Measurements from ENCODE around the gene MSH5. TPM values are rescaled to one million over a fixed set of nuclear protein-coding genes. Genes with fewer than 3 reads are reported as not detected.
A peak's percentile ranks its signal among the peaks of the same experiment; 100 is the strongest.

MSH5 gene
- total and polyA plus RNA-seq, 9 of the 15 experiments (the other 6 are each of a cell fraction or from before 2014, with no cell fraction given): 12.5 to 104 (median 46.6) TPM

DNA sequence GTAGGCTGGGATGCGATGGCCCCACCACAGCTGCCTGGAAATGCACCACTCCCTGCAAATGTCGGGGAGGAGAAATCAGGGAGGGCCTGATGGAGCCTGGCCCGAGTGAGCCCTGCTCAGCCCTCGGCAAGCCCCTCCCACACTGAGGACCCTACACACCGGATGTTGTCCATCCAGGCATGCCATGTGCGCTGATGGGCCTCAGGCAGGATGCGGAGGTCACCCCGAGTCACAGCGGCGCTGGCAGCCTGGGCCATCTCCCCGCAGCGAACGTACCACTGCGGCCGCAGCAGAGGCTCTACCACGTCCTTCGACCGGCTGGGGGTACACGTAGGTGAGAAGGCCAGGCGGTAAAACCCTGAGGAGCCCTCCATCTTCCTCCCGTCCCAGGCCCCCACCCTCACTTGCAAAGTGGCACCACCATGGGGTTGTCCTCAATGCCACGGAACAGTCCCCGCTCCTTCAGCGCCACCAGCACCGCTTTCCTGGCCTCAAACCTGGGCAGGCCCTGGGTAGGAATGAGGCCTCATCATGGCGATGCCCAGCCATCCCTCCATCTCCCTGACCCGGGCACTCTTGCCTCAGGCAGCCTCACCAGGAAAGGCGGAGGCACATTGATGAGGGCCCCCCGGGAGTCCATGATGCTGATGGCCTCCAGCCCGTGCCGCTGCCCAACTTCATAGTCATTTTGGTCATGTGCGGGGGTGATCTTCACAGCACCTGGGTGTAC is 42.5 kb downstream of the MSH5 start (continued):
- no peak for TF ChIP-seq ZBTB40 (IDR thresholded peaks at IDR 0.05)
- TF ChIP-seq ZBTB40 (CRISPR knock-in tag; IDR thresholded peaks at IDR 0.05): 0 out of 2 replicates have a peak, but pooled peaks have one; percentile 1
- no peak for TF ChIP-seq CXXC5 (CRISPR knock-in tag; IDR thresholded peaks at IDR 0.05)
- TF ChIP-seq POLR2B (IDR thresholded peaks at IDR 0.05; ENCODE audit: low read depth, partially characterized antibody): no peak
- TF ChIP-seq ZC3H4 (CRISPR knock-in tag; IDR thresholded peaks at IDR 0.05; ENCODE audit: borderline replicate concordance): peak; percentile 74; the same call in 1 of the 2 replicates
- TF ChIP-seq RBM22 (IDR thresholded peaks at IDR 0.05; ENCODE audit: low read depth, low read length, poor library complexity, severe bottlenecking): peak; percentile 30
- TF ChIP-seq, protein P1, sequence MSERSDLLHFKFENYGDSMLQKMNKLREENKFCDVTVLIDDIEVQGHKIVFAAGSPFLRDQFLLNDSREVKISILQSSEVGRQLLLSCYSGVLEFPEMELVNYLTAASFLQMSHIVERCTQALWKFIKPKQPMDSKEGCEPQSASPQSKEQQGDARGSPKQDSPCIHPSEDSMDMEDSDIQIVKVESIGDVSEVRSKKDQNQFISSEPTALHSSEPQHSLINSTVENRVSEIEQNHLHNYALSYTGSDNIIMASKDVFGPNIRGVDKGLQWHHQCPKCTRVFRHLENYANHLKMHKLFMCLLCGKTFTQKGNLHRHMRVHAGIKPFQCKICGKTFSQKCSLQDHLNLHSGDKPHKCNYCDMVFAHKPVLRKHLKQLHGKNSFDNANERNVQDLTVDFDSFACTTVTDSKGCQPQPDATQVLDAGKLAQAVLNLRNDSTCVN (CRISPR knock-in tag; IDR thresholded peaks at IDR 0.05): no peak
- TF ChIP-seq TCF7 (IDR thresholded peaks at IDR 0.05; ENCODE audit: borderline replicate concordance): no peak
- TF ChIP-seq, protein P2, sequence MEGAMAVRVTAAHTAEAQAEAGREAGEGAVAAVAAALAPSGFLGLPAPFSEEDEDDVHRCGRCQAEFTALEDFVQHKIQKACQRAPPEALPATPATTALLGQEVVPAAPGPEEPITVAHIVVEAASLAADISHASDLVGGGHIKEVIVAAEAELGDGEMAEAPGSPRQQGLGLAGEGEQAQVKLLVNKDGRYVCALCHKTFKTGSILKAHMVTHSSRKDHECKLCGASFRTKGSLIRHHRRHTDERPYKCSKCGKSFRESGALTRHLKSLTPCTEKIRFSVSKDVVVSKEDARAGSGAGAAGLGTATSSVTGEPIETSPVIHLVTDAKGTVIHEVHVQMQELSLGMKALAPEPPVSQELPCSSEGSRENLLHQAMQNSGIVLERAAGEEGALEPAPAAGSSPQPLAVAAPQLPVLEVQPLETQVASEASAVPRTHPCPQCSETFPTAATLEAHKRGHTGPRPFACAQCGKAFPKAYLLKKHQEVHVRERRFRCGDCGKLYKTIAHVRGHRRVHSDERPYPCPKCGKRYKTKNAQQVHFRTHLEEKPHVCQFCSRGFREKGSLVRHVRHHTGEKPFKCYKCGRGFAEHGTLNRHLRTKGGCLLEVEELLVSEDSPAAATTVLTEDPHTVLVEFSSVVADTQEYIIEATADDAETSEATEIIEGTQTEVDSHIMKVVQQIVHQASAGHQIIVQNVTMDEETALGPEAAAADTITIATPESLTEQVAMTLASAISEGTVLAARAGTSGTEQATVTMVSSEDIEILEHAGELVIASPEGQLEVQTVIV (CRISPR knock-in tag; IDR thresholded peaks at IDR 0.05; ENCODE audit: borderline replicate concordance): no peak
- no peak for TF ChIP-seq SMAD1 (IDR thresholded peaks at IDR 0.05; ENCODE audit: low read depth, low read length, partially characterized antibody)
- TF ChIP-seq, protein P3, sequence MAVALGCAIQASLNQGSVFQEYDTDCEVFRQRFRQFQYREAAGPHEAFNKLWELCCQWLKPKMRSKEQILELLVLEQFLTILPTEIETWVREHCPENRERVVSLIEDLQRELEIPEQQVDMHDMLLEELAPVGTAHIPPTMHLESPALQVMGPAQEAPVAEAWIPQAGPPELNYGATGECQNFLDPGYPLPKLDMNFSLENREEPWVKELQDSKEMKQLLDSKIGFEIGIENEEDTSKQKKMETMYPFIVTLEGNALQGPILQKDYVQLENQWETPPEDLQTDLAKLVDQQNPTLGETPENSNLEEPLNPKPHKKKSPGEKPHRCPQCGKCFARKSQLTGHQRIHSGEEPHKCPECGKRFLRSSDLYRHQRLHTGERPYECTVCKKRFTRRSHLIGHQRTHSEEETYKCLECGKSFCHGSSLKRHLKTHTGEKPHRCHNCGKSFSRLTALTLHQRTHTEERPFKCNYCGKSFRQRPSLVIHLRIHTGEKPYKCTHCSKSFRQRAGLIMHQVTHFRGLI (CRISPR knock-in tag; IDR thresholded peaks at IDR 0.05): no peak
- TF ChIP-seq ZNF184 (CRISPR knock-in tag; IDR thresholded peaks at IDR 0.05): 0 out of 2 replicates have a peak, but pooled peaks have one; percentile 7
- TF ChIP-seq ZNF668 (CRISPR knock-in tag; IDR thresholded peaks at IDR 0.05): no peak
